Stimulated activated CD8-positive, alpha-beta memory T cell treated with anti-CD3 and anti-CD28 coated beads, Interleukin-12 subunit alpha, Interleukin-12 subunit beta, amount 100 ng/mL, for 4 hours (primary cell): ENCODE results near the gene ETV6.

Experiments
- DNase-seq: peaks from one replicate; pipeline ENCODE4 v3.0.0-alpha.2; 2020; ENCODE audit warnings: low read depth

Gene ETV6

DNA sequence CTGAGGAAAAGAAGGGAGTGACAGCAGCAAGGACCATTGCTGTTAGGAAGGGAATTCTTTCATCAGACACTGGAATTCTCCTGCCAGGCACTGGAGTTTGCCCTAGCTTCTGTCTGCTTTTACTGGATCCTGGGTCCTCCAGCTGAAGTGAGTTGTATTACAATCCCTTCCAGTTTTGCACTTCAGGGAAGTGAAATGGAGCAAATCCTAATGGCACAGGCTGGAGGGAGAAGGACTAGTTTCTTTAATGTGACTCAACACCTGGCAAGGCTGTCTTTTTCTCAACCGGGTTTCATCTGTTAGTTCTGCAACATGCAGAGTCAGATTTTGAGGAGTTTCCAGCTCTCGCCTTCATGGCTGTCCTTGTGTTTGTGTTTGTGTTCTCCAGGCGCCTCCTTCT, 45.8 kb downstream of the ETV6 start:
- DNase-seq, result no peak

DNA sequence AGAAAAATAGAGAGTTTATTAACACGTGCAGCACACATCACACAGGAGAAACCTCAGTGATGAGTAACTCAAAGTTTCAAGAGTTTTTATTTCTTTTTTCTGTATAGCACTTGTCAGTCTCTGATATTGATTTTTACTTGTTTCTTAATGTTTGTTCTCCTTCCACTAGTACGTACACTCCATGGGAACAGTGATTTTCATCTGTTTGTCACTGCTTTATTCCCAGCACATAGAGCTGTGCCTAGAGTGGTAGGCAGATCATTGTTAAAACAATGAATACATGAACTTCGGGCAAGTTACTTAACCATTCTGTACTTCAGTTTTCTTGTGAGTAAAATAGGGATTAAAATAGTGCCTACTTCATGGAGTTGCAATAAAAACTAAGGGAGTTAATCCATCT, 46.6 kb downstream of the ETV6 start:
- DNase-seq, result no peak

DNA sequence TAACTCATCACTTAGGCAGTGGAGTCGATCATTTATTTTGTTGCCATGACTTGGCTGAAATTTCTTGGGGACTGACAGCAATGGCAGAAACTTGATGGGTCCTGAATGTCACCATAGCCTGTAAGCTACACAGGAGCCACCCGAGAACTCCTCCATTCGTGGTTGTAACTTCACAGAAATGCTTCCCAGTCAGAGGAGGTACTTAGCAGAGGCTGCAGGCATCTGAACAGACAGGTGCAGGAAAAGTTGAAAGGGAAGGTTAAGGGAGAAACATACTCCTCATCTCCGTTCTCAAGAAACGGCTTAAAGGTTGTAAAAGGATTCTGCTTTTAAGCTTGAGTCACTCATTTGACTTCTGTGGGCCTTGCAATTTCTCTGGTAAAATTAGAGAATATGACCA, 47.7 kb downstream of the ETV6 start:
- no peak for DNase-seq

DNA sequence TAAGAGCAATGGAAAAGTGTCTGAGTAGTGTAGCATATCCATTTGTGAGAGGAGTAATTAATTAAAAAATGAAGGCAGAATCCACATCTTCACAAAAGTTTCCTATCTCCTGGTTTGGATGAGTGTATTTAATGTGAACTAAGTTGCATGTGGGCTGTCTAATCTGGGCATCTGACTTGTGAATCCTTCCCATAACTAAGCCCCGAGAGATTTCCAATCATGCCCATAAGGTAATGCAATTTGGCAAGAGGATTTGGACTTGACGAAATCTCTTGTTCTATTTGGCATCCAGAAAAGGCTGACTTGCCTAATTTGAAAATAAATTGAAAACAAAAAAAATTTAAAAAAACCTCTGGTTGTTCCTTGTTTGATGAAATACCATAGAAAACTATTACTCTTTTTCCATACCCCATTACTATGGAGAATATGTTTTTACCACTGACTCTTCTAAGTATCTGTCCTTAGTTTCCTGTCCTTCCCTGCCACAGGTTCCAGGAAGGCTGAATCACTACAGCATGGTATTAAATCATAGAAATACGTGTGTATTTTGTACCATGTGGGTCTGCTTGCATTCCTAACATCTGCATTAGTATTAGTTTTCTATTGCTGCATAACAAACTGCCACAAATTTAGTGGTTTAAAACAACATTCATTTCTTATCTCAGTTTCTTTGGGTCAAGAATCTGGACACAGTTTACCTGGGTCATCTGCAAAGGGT, 48.4 kb downstream of the ETV6 start:
- no peak for DNase-seq

DNA sequence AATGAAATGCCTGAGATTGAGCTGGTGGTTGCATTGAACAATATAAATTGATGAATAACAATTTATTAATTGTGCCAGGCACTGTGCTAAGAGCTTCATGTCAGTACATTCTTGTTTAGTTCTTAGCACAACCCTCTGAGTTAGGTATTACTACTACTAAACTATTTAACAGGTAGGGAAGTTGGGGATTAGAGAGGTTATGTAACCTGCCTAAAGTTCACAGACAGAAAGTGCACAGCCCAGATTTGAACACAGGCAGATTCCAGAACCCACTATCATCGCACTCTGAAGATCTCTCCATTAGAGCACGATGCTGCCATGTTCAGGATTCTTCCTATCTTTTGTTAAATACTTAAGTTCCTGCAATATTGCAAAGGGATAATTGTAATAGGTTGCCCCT, 49.3 kb downstream of the ETV6 start:
- no peak for DNase-seq

DNA sequence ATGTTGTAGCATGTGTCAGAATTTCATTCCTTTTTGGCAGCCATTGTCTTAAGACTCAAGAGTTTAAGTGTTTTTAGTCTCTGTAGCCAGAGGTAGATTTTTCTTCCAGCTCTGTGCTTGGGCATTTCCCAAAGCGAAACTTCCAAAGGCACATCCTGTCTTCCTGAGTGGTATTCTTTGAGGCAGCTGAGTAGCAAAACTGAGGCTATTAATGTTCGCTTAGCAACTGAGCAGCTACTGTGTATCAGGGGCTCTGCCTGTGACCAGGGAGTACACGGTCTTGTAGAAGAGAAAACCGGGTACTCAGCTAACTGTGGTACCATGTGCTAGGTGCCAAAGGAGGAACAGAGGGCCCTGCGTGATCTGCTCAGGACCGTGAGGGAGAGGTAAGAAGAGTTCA, 52.0 kb downstream of the ETV6 start:
- no peak for DNase-seq

DNA sequence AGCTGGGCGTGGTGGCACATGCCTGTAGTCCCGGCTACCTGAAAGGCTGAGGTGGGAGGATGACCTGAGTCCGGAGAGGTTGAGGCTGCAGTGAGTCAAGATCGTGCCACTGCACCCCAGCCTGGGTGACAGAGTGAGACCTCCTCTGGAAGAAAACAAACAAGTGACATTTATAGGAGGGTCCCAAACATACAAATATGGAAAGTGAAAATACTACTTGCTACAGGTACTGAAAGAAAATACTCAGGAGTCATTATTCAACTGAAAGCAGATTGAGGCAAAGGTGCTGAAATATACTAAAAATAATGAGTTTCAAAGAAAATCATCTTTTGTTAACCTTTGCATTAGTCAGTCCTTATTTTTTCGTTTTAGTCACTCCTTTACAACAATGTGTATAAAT, 53.5 kb downstream of the ETV6 start:
- DNase-seq, result no peak

DNA sequence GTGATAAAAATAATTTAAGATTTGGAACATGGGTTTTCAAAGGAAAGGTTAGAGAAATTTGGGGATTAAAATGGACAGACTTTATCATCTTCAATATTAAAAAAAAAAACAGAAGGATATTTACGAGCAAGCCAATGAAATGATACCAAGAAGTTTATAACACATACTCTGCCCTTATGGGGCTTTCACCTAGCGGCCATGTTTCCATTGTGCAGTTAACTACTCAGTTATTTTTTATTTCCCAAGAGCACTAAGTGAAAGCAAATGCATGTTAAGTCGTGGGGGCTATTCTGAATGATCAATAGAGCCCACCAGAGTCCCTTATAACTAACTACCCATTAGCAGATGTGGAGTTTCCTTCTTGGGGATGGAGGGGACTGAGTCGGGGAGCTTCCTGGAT, 53.9 kb downstream of the ETV6 start:
- no peak for DNase-seq

DNA sequence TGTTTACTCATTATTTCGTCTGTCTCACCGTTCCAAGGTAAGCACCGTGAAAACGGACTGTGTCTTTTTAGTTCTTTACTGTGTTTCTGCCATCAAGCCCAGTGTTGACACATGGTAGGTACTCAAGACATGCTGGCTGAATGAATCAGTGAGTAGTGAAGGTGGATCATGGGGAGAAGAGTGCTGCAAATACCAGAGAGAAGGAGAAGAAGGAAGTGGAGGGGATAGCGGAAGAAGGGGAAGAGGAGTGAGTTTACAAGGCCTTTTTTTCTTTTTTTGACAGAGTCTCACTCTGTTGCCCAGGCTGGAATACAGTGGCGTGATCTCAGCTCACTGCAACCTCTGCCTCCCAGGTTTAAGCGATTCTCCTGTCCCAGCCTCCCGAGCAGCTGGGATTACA, 54.6 kb downstream of the ETV6 start:
- DNase-seq, result no peak

DNA sequence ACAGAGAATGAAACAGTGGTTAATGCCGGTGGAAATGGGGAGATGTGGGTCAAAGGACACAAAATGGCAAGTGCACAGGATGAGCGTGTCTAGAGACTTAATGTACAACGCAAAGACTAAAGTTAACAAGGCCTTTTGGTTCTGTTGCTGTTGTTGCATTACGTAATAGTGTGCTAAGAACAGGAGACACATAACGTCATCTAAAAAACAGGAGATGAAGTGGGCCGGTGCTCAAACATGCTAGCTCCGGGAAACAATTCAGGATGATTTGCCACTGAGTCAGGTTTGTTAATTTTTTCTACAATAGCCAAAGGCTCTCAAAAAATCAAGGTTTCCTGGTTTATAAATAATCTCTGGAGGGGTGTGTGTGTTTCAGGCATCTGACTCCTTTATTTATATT, 55.5 kb downstream of the ETV6 start:
- no peak for DNase-seq

DNA sequence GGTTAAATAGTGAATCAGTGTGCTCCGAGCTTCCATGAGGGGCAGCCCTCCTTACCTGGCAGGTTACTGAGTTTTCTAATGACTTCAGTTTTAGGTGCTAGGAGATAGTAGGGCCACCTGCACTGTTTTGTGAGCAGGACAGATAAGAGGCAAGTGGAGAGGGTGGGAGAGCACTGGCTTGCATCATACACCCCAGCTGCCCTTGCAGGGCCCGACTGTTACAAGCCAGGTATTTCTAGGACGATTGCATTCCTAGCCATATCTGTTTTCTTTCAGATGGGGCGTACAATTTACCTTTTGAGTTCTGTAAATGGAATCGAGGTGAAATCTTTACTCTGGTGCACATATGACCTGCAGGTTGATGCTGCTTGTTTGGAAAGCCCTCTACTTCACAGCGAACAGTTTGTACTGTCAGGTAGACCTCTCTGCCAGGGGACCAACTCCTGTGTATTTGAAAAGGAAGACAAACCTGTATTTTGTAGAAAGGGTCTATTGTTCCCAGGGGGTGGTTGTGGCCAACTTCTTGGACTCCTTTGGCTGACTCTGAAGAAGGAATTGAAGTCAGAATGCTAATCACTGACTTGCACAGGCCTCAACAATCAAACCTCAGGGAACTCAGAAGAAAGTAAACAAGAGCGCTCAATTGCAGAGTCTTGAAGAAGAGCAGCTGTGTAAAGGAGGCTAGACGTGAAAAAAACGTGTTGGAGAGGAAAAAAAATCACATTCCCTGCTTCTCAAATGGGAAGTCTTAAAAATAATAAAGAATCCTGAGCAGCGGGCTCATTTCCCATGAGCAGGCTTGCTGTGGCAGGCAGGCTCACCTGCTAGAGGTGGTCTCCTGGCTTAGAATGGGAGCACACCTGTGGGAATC, 57.3 kb downstream of the ETV6 start:
- no peak for DNase-seq

DNA sequence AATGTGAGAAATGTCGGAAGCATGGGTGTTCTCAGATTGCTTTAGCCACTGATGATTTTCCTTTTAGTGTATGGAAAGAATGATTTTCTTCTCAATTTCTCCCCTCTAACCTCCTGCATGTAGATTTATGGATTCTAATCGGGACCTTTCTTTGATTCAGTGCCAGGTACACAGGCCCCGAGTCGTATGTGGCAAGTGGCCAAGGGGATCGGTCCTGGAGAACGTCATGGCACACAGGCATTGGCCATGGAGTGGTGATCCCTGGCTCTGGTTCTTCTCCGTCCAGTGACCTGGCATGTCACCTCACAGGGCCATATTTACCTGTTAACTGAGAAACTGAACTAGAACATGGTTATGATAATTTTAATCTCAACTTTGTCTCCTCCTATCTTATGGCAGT, 58.1 kb downstream of the ETV6 start:
- no peak for DNase-seq

DNA sequence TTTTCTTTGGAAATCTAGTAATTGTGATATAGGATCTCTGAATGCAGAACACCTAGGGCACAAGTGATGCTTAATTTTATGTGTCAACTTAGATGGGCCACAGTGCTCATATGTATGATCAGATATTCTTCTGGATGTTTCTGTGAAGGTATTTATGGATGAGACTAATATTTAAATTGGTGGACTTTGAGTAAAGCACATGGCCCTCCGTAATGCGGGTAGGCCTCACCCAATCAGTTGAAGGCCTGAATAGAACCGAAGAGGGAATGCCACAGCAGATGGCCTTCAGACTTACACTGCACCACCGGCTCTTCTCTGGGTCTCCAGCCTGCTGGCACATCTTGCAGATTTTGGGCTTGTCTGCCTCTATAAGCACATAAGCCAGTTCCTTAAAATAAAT, 60.0 kb downstream of the ETV6 start:
- no peak for DNase-seq

DNA sequence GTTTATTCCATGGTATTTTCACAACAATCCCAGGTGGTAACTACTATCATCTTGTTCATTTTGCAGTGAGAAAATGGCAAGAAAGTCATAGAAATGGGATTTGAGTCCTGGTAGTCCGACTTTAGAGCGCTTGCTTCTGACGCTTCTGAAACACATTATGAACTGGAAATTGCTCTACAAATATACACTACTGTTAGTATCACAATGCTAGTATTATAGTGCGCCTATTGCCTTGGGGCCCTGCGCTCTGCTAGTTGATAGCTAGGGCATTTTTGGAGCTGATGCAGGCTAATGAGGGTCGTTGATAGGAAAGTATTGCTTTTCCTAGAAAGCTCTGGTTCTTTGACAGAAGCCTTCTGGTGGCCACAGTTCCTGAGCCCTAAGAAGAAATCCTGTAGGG, 61.0 kb downstream of the ETV6 start:
- no peak for DNase-seq

DNA sequence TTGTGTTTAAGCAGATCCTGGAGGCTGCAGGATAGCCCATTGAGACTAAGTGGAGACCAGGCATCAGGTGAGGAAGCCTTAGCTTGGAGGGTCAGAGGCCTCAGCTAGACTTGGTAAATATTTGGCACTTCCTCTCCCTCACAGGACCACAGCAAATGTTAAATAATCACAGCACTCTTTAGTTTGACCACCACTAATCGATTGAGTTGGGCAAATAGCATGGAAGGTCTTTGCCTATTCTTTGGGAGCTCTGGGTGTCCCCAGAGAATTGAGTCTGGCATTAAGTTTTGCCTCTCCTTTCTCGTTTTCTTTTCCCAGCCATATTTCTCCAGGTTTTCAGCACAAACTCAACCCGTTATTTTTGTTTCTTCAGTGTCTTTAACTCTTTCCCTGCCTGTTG, 61.4 kb downstream of the ETV6 start:
- DNase-seq, result no peak

DNA sequence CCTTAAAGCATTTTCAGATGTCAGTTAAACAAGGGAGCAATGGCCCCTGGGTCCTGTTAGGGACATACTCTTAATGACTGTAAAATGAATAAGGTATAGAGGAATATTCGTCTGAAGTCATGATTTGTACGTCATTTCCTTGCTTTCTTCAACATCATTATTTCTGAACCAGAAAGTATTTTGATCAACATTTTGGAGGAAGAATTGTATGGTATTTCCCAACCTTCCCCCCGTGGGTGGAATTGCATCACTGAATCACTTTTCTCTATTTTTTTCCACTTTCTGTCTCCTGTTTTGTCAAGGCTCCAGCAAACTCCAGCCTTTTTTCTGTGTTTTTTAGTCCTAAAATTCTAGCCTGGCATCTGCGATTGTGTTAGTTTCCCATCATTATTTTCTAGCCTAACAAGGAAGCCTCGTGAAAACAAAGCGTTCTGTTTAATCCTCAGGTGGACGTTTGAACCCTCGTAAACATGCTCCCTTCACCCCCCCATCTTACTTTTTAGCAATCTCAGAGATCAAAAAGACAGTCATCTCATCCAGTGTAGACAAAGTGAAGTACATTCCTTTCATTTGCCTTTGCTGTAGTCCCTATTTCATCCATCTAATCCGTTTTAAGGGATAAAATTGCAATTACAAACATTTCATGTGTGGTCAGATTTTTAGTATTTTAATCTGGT, 62.3 kb downstream of the ETV6 start:
- no peak for DNase-seq

DNA sequence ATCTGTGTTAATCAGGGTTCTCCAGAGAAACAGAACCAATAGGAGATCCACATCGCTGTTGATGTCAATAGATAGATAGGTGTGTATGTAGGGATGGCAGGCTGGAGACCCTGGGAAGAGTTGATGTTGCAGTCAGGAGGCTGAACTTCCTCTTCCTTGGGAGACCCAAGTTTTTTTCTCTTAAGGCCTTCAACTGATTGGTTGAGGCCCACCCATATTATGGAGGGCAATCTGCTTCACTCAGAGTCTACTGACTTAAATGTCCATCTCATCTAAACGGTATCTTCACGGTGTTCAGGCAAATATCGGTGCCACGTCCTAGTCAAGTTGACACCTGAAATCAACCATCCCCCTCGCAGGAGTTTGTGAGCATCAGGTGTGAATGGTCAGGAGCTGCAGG, 63.0 kb downstream of the ETV6 start:
- no peak for DNase-seq

DNA sequence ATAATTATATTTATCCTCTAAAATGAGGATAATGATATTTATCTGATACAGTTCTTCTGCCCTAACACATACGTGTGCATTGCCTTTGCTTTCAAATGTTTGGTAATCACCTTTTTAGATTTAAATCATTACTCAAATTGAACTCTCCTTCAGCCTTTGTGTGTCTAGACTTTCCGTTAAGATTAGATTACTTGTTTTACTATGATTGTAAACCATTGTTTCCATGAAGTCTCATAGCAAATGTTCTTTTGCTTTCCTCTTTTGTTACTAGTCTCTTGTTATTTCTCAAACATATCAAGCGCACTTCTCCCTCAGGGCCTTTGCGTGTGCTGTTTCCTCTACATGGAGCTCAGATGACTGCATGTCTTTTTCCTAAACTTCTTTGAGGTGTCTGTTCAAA, 63.7 kb downstream of the ETV6 start:
- DNase-seq, result no peak

DNA sequence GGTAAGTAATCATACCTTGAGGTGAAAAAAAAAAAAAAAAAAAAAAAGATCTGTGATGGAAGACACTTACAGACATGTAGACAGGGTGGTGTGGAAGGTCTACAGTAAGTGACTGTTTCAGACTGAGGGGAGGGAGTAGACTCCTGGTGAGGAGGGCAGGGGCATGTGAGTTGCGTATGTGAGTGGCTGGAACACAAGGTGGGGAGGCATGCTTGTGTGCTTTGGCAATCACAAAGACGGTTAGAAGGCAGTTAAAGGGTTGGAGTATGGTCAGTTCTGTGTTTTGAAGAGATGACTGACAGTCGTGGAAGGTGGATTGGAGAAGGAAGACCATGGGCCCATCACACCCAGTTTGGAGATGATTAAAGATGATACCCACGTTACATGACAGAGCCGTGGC, 65.2 kb downstream of the ETV6 start:
- no peak for DNase-seq

DNA sequence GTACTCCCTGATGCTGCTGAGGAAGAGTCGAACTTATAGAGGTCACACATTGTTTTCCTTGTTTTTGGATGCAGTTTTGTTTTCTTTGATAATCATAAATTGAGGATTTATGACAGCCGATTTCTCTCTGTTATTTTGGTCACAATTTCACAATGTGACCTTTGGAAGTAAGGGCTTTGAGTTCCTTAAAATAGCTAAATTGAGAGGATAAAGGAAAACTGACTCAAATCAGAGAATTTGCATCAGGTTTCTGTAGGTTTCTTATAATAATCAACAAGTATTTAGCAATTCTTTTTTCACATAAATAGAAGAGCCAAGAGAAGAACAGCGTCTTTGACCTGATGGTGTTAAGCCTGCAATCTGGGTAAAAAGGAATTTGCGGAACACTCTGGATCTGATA, 66.1 kb downstream of the ETV6 start:
- DNase-seq, result no peak

DNA sequence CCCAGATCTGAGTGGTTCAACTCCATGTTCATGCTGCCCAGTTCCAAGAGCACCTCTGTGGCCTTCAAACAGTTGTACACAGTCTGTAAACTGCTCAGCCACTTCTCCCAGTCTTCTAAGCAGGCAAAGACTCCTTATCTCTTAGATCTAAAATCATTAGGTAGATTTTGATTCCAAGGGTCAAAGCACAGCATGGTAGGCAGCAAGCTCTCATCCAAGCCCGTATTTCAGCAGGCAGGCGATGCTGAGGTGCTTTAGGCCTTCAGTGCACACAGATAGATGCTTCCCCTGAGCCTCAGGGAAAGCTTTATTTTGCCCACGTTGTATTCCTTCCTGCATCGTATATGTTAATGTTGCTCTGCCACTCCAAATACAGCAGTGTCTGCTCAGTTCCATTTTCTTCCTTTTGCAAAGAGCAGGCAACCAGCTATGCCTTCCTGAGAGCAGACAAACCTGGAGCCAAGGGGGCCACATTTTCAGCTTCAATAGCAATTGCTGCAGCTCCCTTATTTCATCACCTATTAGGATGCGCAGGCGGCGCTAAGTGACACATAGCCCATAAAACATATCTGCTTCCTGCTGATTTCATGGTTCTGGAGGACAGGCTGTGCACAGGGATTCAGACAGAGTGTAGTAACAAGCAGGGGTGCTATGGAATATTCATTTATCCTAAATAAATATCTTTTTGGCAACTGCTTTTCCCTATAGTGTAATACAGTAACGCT, 67.5 kb downstream of the ETV6 start:
- no peak for DNase-seq

DNA sequence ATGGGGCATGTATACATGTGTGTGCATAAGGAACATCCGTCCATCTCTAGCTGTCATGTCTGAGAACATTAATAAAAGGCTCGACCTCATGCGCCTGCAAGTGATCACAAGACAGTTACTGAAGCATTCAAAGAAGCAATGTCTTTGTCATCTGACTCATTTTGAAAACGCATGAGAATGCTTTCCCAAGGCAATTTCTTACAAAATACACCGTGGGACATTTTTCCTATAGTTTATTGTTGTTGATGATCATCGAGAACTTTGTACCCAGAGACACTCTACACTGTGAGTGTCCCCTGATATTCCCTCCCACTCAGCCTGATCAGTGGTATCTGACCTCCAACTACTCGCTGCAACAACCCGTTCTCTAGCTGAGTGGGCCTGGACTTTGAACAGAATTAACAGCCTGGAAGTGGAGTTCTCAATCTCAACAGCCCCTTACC, 68.1 kb downstream of the ETV6 start:
- DNase-seq, result no peak
